NCI-H2196 (cell line): ENCODE measurements around the gene CAMK2D.
"Not testable (repeated sequence)": the region's sequence is repeated elsewhere in the genome, so short reads cannot be mapped to it uniquely, and the experiment has no call there.

Source experiments
- DNase-seq: peaks from one replicate; lab custom pipeline; 2025; ENCODE audit not compliant: unreplicated experiment; lab: John Stamatoyannopoulos, UW

CAMK2D gene

GRCh38 chr4:113763923-113764322 lies 2.4 kb upstream of the CAMK2D start:
- DNase-seq: not testable (repeated sequence)

GRCh38 chr4:113763029-113763285 lies 1.4 kb upstream of the CAMK2D start:
- DNase-seq: no peak

GRCh38 chr4:113762186-113763028 lies 869 bp upstream of the CAMK2D start:
- DNase-seq: peak; percentile 92

- no peak for DNase-seq
Measured at GRCh38 chr4:113760795-113761619, 531 bp downstream of the CAMK2D start.

GRCh38 chr4:113760094-113760794 lies 1.3 kb downstream of the CAMK2D start:
- DNase-seq: no peak

GRCh38 chr4:113759696-113760093 lies 1.8 kb downstream of the CAMK2D start:
- DNase-seq: no peak

GRCh38 chr4:113758372-113758771 lies 3.2 kb downstream of the CAMK2D start:
- DNase-seq: no peak

GRCh38 chr4:113757486-113757885 lies 4.1 kb downstream of the CAMK2D start:
- no peak for DNase-seq

GRCh38 chr4:113756005-113756410 lies 5.5 kb downstream of the CAMK2D start:
- DNase-seq: no peak

GRCh38 chr4:113750734-113751133 lies 10.8 kb downstream of the CAMK2D start:
- no peak for DNase-seq

- DNase-seq: no peak
Measured at GRCh38 chr4:113750296-113750695, 11.2 kb downstream of the CAMK2D start.

- DNase-seq: no peak
Measured at GRCh38 chr4:113749178-113749577, 12.4 kb downstream of the CAMK2D start.

- no peak for DNase-seq
Measured at GRCh38 chr4:113747949-113748348, 13.6 kb downstream of the CAMK2D start.

- DNase-seq: no peak
Measured at GRCh38 chr4:113745711-113746110, 15.8 kb downstream of the CAMK2D start.

GRCh38 chr4:113744667-113745240 lies 16.8 kb downstream of the CAMK2D start:
- DNase-seq: no peak

GRCh38 chr4:113743690-113744089 lies 17.8 kb downstream of the CAMK2D start:
- DNase-seq: no peak

- no peak for DNase-seq
Measured at GRCh38 chr4:113742643-113743042, 18.9 kb downstream of the CAMK2D start.

GRCh38 chr4:113741956-113742355 lies 19.6 kb downstream of the CAMK2D start:
- no peak for DNase-seq

GRCh38 chr4:113740857-113741379 lies 20.6 kb downstream of the CAMK2D start:
- no peak for DNase-seq

- DNase-seq: no peak
Measured at GRCh38 chr4:113739197-113739596, 22.3 kb downstream of the CAMK2D start.

GRCh38 chr4:113738251-113738650 lies 23.3 kb downstream of the CAMK2D start:
- no peak for DNase-seq
